ENCODE measurements around the gene MTHFSD. TPM values are rescaled to one million over a fixed set of nuclear protein-coding genes. Genes with fewer than 3 reads are reported as not detected.
"Not testable (repeated sequence)": the region's sequence is repeated elsewhere in the genome, so short reads cannot be mapped to it uniquely, and the experiment has no call there.

Gene MTHFSD
- total RNA-seq, 2 experiments from 2014 or later, result 28.7 to 29.1 TPM

- Mint-ChIP-seq H3K27ac (no peak overlapping the region), H3K36me3 (ENCODE audit: low read depth) (no peaks in the 10 kb centered on the region), H3K9me3 (no peaks in the 10 kb centered on the region), H3K4me1 (peaks cover 4% of the 10 kb centered on the region), H3K27me3 (peaks cover 17% of the 10 kb centered on the region), H3K4me3 (no peak overlapping the region)
- CTCF ChIA-PET, result interaction anchor here (0.5 kb wide), 1 partner anchor 39 kb away, joined by 3 read pairs; no protein-coding TSS in a partner anchor
- no peak for DNase-seq
- POLR2A ChIA-PET, result no interaction called here
Observed at GRCh38 chr16:86591270-86591669, 36.2 kb upstream of the MTHFSD start.

- DNase-seq, result no peak
- Mint-ChIP-seq H3K9me3 (no peaks in the 10 kb centered on the region), H3K27me3 (peaks cover 17% of the 10 kb centered on the region), H3K4me3 (no peak overlapping the region), H3K4me1 (peaks cover 4% of the 10 kb centered on the region), H3K27ac (no peak overlapping the region), H3K36me3 (ENCODE audit: low read depth) (no peaks in the 10 kb centered on the region)
- CTCF ChIA-PET, result no interaction called here
- POLR2A ChIA-PET, result no interaction called here
Observed at GRCh38 chr16:86590501-86591144, 35.6 kb upstream of the MTHFSD start.

- H3K9me3 Mint-ChIP-seq; POLR2A ChIA-PET; H3K36me3 Mint-ChIP-seq (ENCODE audit: low read depth); H3K4me1 Mint-ChIP-seq; CTCF ChIA-PET; DNase-seq; H3K27ac Mint-ChIP-seq; H3K4me3 Mint-ChIP-seq: not testable (repeated sequence)
- H3K27me3 Mint-ChIP-seq, result peaks cover 11% of the 10 kb centered on the region
Observed at GRCh38 chr16:86587955-86588354, 32.9 kb upstream of the MTHFSD start.

GRCh38 chr16:86587487-86587886 is 32.5 kb upstream of the MTHFSD start:
- H3K27me3 Mint-ChIP-seq, result peaks cover 10% of the 10 kb centered on the region
- DNase-seq, result no peak
- ChIA-PET POLR2A (no interaction called here), CTCF (no interaction called here)
- H3K4me1 Mint-ChIP-seq, result no peaks in the 10 kb centered on the region
- no peaks in the 10 kb centered on the region for H3K9me3 Mint-ChIP-seq
- H3K27ac Mint-ChIP-seq, result no peak overlapping the region
- H3K4me3 Mint-ChIP-seq, result no peak overlapping the region
- no peaks in the 10 kb centered on the region for H3K36me3 Mint-ChIP-seq (ENCODE audit: low read depth)

- no peak for DNase-seq
- Mint-ChIP-seq H3K4me1 (no peaks in the 10 kb centered on the region), H3K27me3 (peaks cover 15% of the 10 kb centered on the region), H3K27ac (no peak overlapping the region), H3K4me3 (no peak overlapping the region), H3K36me3 (ENCODE audit: low read depth) (no peaks in the 10 kb centered on the region), H3K9me3 (no peaks in the 10 kb centered on the region)
- ChIA-PET CTCF (no interaction called here), POLR2A (no interaction called here)
Observed at GRCh38 chr16:86585821-86586611, 31.0 kb upstream of the MTHFSD start.

- Mint-ChIP-seq H3K9me3 (no peaks in the 10 kb centered on the region), H3K27me3 (peaks cover 22% of the 10 kb centered on the region), H3K27ac (no peak overlapping the region), H3K4me3 (no peak overlapping the region), H3K36me3 (ENCODE audit: low read depth) (no peaks in the 10 kb centered on the region), H3K4me1 (no peaks in the 10 kb centered on the region)
- no peak for DNase-seq
- POLR2A ChIA-PET, result no interaction called here
- CTCF ChIA-PET, result no interaction called here
Observed at GRCh38 chr16:86584726-86585721, 30.0 kb upstream of the MTHFSD start.

GRCh38 chr16:86584071-86584685 is 29.1 kb upstream of the MTHFSD start:
- no peak overlapping the region for H3K27ac Mint-ChIP-seq
- ChIA-PET POLR2A (no interaction called here), CTCF (no interaction called here)
- no peaks in the 10 kb centered on the region for H3K4me1 Mint-ChIP-seq
- H3K27me3 Mint-ChIP-seq, result peaks cover 28% of the 10 kb centered on the region
- no peaks in the 10 kb centered on the region for H3K36me3 Mint-ChIP-seq (ENCODE audit: low read depth)
- DNase-seq, result no peak
- H3K9me3 Mint-ChIP-seq, result no peaks in the 10 kb centered on the region
- H3K4me3 Mint-ChIP-seq, result no peak overlapping the region

- peaks cover 48% of the 10 kb centered on the region for H3K27me3 Mint-ChIP-seq
- ChIA-PET POLR2A (no interaction called here), CTCF (no interaction called here)
- H3K4me1 Mint-ChIP-seq, result no peaks in the 10 kb centered on the region
- no peak for DNase-seq
- H3K4me3 Mint-ChIP-seq, result no peak overlapping the region
- H3K36me3 Mint-ChIP-seq (ENCODE audit: low read depth), result no peaks in the 10 kb centered on the region
- H3K9me3 Mint-ChIP-seq, result no peaks in the 10 kb centered on the region
- H3K27ac Mint-ChIP-seq, result no peak overlapping the region
Observed at GRCh38 chr16:86581458-86581857, 26.4 kb upstream of the MTHFSD start.

- Mint-ChIP-seq H3K4me3 (no peak overlapping the region), H3K9me3 (no peaks in the 10 kb centered on the region), H3K27ac (no peak overlapping the region), H3K36me3 (ENCODE audit: low read depth) (no peaks in the 10 kb centered on the region), H3K4me1 (peaks cover 4% of the 10 kb centered on the region), H3K27me3 (peaks cover 52% of the 10 kb centered on the region)
- ChIA-PET CTCF (no interaction called here), POLR2A (no interaction called here)
- DNase-seq, result no peak
Observed at GRCh38 chr16:86580791-86581170, 25.7 kb upstream of the MTHFSD start.

- H3K36me3 Mint-ChIP-seq (ENCODE audit: low read depth), result no peaks in the 10 kb centered on the region
- no peaks in the 10 kb centered on the region for H3K9me3 Mint-ChIP-seq
- DNase-seq, result no peak
- CTCF ChIA-PET, result no interaction called here
- peaks cover 55% of the 10 kb centered on the region for H3K27me3 Mint-ChIP-seq
- no peak overlapping the region for H3K4me3 Mint-ChIP-seq
- POLR2A ChIA-PET, result no interaction called here
- H3K4me1 Mint-ChIP-seq, result peaks cover 4% of the 10 kb centered on the region
- no peak overlapping the region for H3K27ac Mint-ChIP-seq
Observed at GRCh38 chr16:86580063-86580790, 25.2 kb upstream of the MTHFSD start.

GRCh38 chr16:86579268-86580062 is 24.4 kb upstream of the MTHFSD start:
- no peak for DNase-seq
- CTCF ChIA-PET, result no interaction called here

More at GRCh38 chr16:86579268-86580062, 24.4 kb upstream of the MTHFSD start:
- POLR2A ChIA-PET, result no interaction called here
- H3K36me3 Mint-ChIP-seq (ENCODE audit: low read depth), result no peaks in the 10 kb centered on the region
- peaks cover 61% of the 10 kb centered on the region for H3K27me3 Mint-ChIP-seq
- H3K9me3 Mint-ChIP-seq, result no peaks in the 10 kb centered on the region
- no peak overlapping the region for H3K4me3 Mint-ChIP-seq
- no peak overlapping the region for H3K27ac Mint-ChIP-seq
- H3K4me1 Mint-ChIP-seq, result peaks cover 4% of the 10 kb centered on the region
